ENCODE results near the gene QKI. TPM values are rescaled to one million over a fixed set of nuclear protein-coding genes. Genes with fewer than 3 reads are reported as not detected.

The QKI gene
- total RNA-seq, 1 donor from 2014 or later: 449 TPM

DNA sequence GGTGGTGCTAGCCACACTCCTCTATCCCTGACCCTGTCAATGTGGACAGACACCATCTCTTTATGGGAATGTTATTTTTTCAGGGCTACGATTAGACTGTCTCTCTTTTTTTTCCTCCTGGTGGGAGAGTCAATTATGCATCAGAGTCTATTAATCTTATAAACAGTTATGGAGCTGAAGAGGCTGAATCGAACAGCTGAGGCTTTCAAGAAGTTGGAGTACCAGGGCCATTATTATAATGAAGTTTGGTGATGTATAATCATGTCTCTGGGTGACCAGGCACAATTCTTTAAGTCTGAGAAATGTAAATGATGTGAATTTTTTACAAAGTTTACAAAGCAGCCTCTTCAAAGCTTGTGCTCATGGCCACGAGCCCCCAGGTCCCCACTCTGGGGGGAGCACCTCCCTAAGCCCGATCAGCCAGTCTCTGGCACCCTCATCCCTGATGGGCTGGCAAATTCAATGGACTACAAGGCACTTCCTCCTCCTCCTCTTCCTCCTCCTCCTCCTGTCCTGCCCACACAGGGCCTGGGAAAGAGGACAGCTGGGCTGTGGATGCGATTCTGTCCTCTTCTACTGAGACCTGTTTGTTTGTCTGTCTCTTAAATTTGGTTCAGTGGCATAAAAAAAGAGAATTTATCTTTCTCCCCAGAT lies 43.9 kb upstream of the QKI start:
- DNase-seq: no peak
- H3K4me1 ChIP-seq: peaks cover 22% of the 10 kb centered on the region
- TF ChIP-seq, protein P1, sequence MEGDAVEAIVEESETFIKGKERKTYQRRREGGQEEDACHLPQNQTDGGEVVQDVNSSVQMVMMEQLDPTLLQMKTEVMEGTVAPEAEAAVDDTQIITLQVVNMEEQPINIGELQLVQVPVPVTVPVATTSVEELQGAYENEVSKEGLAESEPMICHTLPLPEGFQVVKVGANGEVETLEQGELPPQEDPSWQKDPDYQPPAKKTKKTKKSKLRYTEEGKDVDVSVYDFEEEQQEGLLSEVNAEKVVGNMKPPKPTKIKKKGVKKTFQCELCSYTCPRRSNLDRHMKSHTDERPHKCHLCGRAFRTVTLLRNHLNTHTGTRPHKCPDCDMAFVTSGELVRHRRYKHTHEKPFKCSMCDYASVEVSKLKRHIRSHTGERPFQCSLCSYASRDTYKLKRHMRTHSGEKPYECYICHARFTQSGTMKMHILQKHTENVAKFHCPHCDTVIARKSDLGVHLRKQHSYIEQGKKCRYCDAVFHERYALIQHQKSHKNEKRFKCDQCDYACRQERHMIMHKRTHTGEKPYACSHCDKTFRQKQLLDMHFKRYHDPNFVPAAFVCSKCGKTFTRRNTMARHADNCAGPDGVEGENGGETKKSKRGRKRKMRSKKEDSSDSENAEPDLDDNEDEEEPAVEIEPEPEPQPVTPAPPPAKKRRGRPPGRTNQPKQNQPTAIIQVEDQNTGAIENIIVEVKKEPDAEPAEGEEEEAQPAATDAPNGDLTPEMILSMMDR (IDR thresholded peaks at IDR 0.05; ENCODE audit: borderline replicate concordance): no peak
- H3K9me3 ChIP-seq (replicated peaks): no peaks in the 10 kb centered on the region
- no peaks in the 10 kb centered on the region for H3K36me3 ChIP-seq
- no peak overlapping the region for H3K27ac ChIP-seq (replicated peaks)
- H3K27me3 ChIP-seq (ENCODE audit: low read depth): no peaks in the 10 kb centered on the region
- no peak overlapping the region for H3K4me3 ChIP-seq
- intact Hi-C loops (cut with micrococcal nuclease): no loop called here

DNA sequence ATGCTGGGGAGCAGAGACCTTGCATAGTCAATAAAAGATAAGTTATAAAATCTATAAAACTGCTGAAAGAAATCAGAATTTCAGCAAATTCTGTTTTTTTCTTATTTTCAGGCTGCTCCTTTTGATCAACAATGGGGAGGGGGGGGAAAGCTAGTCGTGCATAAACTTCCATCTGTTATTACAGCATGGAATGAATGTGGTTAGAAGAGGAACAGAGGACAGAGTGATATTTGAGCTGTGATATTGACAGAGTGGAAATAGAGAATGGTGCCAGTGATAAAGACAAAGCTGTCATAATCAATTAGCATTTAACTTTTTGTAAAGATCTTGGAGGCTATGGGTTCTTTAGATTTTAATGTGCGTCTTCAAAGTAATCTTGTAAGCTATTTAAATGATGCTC lies 43.4 kb upstream of the QKI start:
- Histone ChIP-seq H3K27me3 (ENCODE audit: low read depth) (no peaks in the 10 kb centered on the region), H3K4me1 (peaks cover 22% of the 10 kb centered on the region), H3K27ac (replicated peaks) (no peak overlapping the region), H3K36me3 (no peaks in the 10 kb centered on the region), H3K9me3 (replicated peaks) (no peaks in the 10 kb centered on the region), H3K4me3 (no peak overlapping the region)
- intact Hi-C loops (cut with micrococcal nuclease): no loop called here
- TF ChIP-seq, protein P1 (IDR thresholded peaks at IDR 0.05; ENCODE audit: borderline replicate concordance): no peak
- DNase-seq: no peak

DNA sequence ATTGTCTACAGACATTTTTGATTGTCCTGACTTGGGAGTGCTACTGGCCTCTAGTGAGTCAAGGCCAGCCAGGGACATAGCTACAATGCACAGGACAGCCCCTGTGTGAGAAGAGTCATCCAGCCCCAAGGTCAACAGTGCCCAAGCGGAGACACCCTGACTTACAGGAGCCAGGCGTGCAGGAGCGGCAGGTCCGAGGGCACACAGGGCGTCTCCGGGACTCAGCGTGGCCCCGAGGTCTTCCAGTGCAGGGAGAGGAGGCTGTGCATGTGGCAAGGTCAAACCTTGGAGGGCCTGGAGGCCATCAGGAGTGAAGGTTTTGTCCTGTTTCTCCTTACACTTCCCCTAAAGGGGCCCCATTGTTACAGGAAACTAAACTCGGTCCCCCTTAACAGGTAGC lies 41.3 kb upstream of the QKI start:
- intact Hi-C loops (cut with micrococcal nuclease): no loop called here
- Histone ChIP-seq H3K27me3 (ENCODE audit: low read depth) (no peaks in the 10 kb centered on the region), H3K4me3 (no peak overlapping the region), H3K9me3 (replicated peaks) (no peaks in the 10 kb centered on the region), H3K36me3 (no peaks in the 10 kb centered on the region), H3K4me1 (peaks cover 22% of the 10 kb centered on the region), H3K27ac (replicated peaks) (no peak overlapping the region)
- DNase-seq: no peak
- TF ChIP-seq, protein P1 (IDR thresholded peaks at IDR 0.05; ENCODE audit: borderline replicate concordance): no peak

DNA sequence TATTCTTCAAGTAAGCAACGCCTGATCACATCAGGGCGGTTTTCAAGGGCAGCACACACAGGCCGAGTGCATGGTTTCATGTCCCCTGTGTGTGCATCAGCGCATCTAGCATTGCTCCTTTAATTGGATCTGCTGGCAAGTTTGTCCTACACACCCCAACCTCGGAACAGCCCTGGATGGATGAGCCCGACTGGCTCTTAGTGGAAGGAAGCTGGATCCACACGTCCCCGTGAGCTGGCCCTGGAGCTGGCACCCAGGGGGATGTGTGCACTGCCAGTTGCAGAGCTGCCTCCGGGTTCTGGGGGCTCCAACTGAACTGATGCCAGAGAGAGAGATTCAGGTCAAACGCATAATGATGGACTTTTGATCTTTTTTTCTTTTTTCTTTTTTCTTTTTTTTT lies 39.2 kb upstream of the QKI start:
- intact Hi-C loops (cut with micrococcal nuclease): no loop called here
- DNase-seq: no peak
- TF ChIP-seq, protein P1 (IDR thresholded peaks at IDR 0.05; ENCODE audit: borderline replicate concordance): no peak
- no peaks in the 10 kb centered on the region for H3K27me3 ChIP-seq (ENCODE audit: low read depth)
- H3K9me3 ChIP-seq (replicated peaks): no peaks in the 10 kb centered on the region
- H3K4me3 ChIP-seq: no peak overlapping the region
- H3K4me1 ChIP-seq: peaks cover 8% of the 10 kb centered on the region
- H3K27ac ChIP-seq (replicated peaks): no peak overlapping the region
- H3K36me3 ChIP-seq: no peaks in the 10 kb centered on the region

DNA sequence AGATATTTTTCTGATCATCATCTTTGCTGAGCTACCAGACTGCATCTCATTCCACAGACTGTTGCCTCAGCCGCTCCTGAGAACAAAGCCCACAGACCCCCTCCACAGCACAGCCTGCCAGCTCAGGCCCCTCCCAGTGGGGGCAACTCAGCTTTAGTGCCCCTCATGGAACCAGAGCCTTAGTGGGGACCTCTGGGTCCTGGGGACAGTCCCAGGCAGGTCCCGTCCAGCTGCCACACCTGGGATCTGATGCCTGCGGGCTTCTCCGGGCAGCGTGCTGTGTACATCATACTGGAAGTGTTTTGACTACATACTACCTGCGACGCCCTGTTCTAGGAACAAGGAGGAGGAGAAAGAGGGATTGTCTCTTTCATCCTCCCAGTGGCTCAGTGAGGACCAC lies 38.3 kb upstream of the QKI start:
- no peaks in the 10 kb centered on the region for H3K4me1 ChIP-seq
- TF ChIP-seq, protein P1 (IDR thresholded peaks at IDR 0.05; ENCODE audit: borderline replicate concordance): no peak
- H3K27me3 ChIP-seq (ENCODE audit: low read depth): no peaks in the 10 kb centered on the region
- no peaks in the 10 kb centered on the region for H3K36me3 ChIP-seq
- no peaks in the 10 kb centered on the region for H3K9me3 ChIP-seq (replicated peaks)
- intact Hi-C loops (cut with micrococcal nuclease): no loop called here
- H3K27ac ChIP-seq (replicated peaks): no peak overlapping the region
- H3K4me3 ChIP-seq: no peak overlapping the region
- no peak for DNase-seq

Data from left ventricle myocardium inferior (tissue), 1 donor.